DMS114 treated with DMSO at 0.1 percent for 48 hours (cell line): ENCODE data around the gene CTSD.
"Not testable (repeated sequence)": the region's sequence is repeated elsewhere in the genome, so short reads cannot be mapped to it uniquely, and the experiment has no call there.

ENCODE experiments used
- DNase-seq: peaks from one replicate; lab custom pipeline; 2025; ENCODE audit not compliant: unreplicated experiment; lab: John Stamatoyannopoulos, UW

Gene CTSD

DNA sequence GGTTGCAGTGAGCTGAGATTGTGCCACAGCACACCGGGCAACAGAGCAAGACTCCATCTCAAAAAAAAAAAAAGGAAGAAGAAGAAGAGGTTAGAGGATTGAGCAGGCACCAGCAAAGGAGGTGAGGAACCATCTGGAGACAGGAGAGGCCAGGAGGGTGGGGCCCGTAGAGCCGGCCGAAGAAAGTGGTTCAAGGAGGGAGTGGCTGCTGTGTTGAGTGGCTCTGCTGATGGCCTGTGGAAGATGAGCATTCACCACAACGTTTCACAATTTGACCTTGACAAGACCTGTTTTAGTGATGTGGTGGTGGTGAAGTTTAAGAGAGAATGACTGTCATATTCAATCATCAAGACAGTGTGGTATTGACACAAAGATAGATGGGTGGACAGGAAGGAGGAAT is 6.8 kb upstream of the CTSD start:
- no peak for DNase-seq

DNA sequence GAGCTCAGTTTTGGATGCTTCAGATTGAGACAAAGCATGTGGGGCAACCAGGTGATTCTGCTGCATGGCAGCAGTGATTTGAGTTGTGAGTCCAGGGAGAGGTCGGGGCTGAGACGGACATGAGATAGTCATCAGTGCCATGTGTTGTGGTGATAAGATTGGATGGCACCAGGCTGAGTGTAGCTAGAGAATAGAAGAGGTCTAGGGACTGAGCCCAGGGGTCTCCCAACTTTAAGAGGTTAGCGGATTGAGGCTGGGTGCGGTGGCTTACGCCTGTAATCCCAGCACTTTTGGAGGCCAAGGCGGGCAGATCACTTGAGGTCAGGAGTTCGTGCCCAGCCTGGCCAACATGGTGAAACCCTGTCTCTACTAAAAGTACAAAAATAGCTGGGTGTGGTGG is 6.3 kb upstream of the CTSD start:
- DNase-seq, result no peak

DNA sequence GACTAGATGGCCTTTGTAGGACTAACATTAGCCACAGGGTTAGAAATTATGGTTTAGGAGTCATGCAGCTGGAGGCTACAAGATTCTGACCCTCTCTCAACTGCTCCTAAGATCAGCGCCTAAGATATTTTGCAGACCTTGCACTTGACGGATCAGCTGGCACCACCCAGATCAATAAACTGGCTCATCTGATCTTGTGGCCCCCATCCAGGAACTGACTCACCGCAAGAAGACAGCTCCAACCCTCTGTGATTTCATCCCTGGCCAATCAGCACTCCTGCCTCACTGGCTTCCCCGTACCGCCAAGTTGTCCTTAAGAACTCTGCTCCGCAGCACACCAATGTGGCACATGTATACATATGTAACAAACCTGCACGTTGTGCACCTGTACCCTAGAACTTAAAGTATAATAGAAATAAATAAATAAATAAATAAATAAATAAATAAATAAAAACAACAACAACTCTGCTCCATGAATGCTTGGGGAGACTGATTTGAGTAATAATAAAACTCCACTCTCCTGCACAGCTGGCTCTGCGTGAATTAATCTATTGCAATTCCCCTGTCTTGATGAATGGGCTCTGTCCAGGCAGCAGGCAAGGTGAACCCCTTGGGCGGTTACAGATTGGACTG is 5.7 kb upstream of the CTSD start:
- DNase-seq, result not testable (repeated sequence)

DNA sequence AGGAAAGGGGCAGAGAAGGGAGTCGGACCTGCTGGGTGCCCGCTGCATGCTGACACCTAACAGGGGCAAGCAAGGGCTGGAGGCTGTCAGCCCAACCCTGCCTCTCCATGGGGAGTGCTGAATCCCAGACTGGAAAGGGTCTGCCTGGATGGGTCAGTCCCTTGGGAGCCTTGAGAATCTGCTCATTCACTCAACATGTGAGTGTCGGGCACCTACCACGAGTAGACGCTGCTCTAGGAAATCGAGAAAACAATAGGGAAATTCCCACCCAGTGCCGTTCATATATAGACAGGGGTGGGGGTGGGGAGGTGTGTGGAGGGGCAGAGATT is 4.4 kb upstream of the CTSD start:
- no peak for DNase-seq

DNA sequence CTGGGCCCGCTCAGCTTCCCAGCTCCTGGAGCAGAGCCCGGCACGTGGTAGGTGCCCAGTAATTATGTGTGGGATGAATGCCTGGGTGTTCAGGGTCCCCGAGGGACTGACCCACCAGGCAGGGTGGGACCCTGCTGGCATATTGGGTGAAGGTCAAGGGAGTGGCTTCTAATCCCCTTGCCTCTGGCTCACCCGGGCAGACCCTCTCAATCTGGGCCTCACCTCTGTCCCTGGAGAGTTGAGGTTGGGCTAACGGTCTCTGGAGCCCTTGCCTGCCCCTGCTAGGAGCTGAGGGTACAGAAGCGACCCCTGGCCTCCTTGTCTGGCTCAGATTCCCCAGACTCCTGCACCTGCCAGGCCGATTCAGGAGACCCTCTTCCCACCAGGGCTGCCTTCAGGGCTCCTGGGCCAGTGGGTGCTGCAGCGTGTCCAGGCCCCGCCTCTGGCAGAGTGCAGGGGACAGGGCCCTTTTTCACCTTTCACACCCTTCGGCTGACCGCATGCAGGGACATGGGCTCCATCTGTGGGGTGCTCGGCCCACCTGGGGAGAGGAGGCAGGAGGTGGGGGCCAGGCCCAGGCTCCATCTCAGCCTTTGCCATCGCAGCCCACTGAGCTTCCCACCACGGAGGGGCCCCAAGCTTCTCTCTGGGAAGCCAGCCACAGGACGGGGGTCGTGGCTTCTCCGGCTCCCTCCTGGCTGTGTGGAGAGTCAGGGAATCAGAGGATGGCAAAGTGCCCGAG is 3.8 kb upstream of the CTSD start:
- DNase-seq, result no peak

DNA sequence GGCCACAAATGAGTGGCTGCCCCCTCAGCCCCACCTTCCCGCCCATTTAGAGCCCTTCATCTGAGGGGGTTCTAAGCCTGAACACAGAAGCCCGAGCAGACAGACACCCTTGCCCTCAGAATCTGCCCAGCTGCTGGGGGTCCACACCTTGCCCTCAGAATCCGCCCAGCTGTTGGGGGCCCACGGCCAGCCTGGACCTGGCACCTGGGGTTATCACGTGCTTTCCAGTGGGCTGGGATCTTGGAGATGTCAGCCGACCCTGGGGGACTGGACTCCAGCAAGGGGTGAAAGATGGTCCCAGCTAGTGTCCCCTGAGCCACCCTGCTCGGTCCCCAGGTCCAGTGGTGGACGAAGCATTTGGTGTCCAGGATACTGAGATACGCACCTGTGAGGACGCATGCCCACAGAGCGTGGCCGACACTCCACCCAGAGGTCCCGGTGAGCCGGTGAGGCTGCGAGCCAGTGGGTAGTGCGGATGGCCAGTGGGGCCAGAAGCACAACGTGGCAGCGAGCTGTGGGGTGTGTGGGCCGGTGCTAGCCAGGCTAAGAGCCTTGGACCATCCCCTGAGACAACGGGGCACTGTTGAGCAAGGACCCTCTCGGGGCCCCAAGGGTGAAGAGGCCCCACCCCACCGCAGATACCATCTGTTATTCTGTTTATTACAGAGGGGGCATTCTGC is 3.1 kb upstream of the CTSD start:
- no peak for DNase-seq

DNA sequence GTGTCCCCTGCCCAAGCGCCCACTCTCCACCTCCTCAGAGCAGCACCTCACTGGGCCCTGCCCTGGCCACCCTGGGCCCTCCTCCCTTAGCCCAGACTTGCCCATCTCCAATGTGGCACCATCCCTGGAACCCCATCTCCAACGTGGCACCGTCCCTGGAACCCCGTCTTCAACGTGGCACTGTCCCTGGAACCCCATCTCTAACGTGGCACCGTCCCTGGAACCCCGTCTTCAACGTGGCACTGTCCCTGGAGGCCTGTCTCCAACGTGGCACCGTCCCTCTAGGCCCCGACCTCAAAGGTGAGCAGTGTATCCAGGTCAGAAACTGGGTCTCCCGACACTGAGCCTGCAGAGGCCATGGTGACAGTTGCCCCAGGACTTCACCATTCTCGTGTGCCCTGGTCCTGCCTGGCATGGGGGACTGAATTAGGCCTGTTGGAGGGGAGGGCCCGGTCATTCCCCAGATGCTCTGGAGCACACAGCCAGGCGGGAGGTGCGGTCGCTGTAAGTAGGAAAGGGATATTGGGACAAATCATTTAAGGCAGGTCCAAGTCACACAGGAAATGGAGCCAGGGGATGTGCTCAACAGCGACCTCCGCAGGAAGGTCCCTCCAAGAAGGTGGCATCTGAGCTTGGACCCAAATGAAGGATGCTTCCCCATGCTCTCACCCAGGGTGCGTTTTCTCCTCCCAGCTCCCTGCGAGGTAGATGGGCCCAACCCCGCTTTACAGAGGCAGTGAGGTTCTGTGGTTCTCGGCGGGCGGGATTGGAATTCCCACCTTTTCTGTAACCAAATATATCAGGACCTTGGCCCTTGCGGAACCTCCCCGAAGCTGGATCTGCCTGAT is 2.4 kb upstream of the CTSD start:
- DNase-seq, result no peak

DNA sequence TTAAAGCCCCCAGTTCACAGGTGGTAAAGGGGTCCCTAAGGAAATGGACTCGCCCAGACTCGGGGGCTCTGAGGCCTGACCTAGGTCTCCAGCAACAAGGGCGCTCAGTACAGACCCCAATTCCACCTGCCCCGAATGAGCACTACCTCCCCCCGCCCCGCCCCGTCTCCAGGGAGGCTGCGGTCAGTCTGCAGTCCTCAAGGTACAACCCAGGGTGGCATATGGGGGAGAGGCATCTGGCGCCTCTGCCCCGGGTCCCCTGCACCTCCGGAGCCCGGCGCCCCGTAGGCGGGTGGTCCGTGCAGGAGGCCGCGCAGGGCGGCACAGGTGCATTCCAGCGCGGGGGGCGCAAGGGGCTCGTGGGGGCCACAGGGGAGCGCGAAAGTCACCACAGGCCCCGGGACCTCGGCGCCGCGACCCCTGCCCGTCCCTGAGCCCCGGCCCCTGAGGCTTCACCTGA is 361 bp downstream of the CTSD start:
- DNase-seq, result no peak

DNA sequence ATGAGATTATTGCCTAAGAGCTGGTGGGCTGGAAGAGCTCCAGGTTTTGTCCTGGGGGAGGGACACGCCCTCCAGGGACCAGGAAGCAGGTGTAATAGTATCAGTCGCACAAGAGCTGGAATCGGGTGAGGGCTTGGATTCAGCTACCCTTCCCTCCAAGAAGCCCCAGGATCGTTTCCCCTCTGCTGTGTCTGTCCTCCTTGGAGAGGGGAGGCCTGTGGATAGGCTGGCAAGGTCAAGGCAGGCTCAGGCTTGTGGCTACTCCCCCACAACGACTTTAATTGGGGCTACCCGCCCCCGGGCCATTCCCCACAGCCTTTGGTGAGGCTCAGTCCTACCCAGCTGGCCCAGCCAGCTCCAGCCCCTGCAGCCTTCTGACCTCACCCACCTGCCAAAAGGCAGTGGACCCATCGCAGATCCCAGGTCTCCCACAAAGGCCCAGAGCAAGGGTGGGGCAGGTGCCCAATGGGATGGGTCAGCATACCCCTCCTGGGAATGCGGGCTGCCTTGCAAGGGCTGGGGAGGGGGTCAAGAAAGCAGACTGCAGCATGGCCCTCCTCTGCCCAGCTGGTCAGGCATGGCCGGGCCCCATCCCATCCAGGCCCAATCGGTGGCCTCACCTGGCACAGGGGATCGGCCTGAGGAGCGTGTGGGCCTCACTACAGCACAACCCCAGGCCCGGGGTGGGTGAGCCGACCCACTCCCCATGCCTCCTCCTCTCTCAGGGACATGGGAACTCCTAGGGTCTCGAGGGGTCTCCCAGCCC is 1.0 kb downstream of the CTSD start:
- no peak for DNase-seq

DNA sequence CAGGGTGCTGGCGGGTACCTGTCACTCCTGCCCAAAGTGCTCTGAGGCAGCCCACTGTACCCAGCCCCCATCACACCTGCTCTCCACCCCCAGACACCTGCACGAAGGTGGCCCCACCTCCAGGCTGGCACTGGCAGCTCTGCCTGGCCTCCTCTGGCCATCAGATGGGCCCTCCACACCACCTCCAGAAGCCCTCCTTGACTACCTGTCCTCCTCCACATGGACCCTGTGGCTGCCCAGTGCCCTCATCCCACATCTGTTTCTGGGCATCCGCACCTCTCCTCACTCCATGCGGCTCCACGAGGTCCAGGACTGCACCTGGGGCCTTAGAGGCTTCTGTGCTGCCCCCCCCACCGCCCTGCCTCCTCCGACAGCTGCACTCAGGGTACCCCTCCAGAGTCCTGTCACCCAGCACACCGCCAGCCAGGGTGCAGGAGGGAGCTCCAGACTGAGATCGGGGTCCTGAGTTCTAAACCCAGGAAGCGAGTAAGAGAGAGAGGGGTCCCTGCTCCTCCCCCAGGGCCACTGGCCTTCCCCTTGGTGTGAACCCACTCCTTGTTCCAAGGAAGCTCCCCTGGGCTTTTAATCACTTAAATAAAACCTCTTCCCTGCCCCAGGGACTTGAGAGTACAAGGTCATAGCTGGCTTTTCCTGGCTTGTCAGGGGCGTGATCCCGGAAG is 1.7 kb downstream of the CTSD start:
- no peak for DNase-seq

DNA sequence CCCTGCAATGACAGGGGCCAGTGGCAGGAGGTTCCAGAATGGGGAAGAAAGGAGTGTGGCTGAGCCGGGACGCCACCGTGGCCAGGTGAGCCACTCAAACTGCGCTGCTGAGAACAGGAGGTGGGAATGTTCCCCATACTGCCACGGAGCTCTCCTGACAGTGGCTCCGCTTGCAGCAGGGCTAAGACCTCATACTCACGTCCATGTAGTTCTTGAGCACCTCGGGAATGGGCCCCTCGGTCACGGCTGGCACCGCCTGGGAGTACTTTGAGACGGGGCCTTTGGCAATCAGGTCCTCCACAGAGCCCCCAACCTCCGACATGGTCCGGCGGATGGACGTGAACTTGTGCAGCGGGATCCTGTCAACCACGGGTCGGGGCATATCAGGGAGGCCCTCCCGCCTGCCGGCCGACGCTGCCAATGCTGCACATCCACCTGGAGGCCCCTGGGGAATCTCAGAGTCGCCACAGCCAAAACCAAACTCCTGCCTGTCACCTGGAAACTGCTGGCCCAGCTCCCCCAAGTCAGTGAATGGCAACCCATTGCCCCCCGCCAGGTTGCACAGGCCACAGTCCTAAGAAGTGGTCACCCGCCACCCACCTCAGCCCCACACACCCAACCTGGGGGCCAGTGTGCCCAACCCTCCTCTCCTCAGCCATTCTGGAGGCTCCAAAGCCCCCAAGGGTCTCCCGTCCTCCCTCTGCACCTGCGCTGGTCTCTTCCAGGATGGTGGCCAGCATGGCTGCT is 2.4 kb downstream of the CTSD start:
- no peak for DNase-seq

DNA sequence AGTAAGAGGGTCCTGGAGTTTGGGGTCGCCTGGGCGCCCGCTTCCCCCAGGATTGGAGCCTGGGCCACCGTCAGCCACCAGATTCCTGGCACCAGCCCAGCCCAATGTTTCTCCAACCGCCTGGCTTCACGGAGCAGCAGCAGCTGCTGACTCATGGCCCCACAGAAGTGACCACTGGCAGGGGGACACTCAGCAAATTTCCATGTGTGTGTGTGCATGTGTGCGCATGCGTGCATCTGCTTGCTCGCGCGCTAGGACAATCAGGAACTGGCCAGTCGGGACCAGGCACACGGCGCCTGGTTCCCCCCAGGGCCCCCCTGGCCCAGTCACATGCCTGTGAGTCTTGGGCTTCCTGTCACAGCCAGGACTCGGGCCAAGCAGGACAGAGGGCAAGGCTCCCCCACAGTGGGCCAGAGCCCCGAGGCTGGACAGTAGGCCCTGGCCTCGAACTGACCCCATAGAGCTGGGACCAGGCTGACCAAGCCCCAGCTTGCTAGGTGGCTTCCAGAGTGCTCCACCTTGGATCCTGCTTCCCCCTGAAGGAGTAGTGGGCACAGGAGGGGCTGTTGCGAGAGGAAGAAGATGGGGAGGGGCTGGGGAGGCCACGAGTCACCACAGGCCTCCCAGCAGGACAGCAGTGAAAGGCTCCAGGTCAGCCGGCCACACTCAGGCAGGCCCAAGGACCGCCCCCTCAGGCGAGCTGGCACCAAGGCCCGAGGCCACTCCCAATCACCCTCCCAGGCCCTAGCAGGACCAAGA is 3.2 kb downstream of the CTSD start:
- no peak for DNase-seq

DNA sequence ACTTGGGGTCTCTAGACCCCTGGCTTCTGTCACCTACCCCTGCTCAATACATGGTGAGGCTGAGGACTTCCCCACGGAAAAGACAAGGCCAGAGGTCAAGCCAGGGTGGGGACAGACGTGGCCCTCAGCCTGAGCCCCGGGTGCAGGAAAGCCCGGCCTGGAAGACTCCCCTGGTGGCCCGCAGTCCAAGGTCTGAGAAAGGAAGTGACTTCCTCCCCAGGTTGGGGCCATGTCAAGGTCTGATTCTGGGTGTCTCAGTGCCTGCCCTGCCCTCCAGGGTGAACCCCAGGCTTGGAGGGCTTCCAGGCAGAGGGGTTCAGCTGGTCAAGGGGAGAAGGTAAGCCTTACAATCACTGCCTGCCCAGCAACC is 3.9 kb downstream of the CTSD start:
- no peak for DNase-seq

DNA sequence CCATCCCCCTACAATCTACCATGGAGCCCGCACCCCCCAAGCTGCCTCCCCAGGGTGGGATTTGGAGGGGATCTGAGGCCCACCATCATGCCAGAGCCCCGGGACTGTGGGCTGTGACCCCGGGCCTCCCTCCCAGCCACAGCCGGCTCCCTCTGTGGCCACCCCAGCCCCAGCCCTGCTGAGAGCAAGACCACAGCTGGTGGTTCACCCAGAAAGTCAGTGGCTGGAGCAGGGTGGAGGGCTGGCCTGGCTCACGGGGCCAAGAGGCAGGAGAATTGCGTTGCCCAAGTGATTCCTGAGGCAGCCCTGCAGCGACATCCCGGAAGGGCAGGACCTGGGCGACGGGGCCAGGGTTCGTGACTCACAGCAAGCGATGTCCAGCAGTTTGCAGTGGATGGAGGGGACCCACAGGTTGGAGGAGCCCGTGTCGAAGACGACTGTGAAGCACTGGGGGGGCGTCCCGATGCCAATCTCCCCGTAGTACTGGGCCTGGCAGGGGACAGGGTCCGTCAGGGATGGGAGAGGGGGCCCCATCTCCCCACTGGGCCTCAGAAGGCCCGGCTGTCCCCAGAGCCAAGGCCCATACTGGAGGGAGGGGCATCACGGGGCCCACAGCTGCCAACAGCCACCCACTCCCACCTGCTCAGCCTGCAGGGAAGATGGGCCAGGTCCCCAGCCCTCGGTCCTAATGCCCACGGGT is 4.4 kb downstream of the CTSD start:
- no peak for DNase-seq

DNA sequence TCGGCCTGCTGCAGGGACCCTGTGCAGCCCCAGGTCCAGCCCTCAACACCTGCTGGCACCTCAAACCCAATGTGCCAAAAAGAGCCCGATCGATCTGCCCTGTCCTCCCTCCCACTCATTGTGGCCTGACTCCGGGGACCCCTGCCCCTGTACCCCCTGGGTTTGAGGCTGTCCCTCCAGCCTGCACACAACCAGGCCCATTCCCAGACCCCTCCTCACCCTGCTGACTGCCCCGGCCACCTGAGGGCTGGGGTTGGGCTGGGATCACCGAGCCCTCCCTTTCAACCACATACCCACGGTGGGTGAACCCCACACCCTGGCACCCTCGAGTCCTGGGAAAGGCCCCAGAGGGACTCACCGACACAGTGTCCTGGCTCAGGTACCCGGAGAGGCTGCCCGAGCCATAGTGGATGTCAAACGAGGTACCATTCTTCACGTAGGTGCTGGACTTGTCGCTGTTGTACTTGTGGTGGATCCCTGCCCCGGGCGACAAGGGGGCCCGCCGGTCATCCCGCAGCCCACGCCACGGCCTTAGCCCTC is 5.0 kb downstream of the CTSD start:
- DNase-seq, result no peak

DNA sequence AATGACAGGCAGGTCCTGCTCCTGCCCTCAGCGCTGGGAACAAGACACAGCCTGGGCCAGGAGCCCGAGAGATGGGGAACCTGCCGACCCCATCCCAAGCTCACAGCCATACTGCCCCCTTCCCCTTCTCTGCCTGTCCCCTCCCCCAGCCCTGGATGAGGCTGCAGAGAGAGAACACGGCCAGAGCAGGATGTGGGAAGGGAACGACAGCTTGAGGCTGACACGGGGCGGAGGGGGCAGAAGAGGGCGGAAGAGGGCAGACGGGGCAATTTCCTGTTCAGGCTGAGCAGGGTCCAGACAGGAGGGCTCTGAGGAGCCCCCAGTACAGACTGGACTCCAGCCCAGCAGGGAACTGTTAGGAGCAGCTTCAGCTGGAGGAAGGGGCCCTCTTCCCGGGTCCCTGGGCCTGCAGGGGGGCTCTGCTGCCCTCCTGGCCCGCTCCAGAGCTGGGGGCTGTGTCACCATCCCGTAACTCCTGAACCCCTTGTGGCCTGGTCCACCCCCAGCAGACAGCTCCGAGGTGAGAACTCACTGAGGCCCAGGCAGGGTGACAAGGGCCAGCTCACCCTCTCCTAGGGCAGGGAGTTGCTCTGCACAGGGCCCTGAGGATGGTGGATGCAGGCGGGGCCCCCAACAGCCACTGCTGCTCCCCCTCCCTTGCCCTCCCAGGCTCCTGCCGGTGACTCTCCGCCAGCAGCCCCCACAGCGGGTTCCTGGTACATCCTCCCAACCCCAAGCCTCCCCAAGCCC is 5.7 kb downstream of the CTSD start:
- DNase-seq, result no peak
